OCI-LY1 (cell line): Measurements from ENCODE around the gene ACAA2.

Experiments
- H2AFZ ChIP-seq: fragments of 200-600 bp; sonication (generic), shearing (Covaris generic); 2 replicates; pipeline ENCODE4 v1.6.0; 2014; ENCODE audit warnings: antibody characterized with exemption, mild to moderate bottlenecking, low read length
- H3F3A ChIP-seq: fragments of 200-600 bp; sonication (generic), shearing (Covaris generic); 2 replicates; pipeline ENCODE4 v1.6.0; 2014; ENCODE audit warnings: mild to moderate bottlenecking, antibody characterized with exemption, low read length, moderate library complexity; ENCODE audit not compliant: insufficient read depth
- H3K27ac ChIP-seq: fragments of 200-600 bp; sonication (generic); 2 replicates; pipeline ENCODE4 v1.5.1; 2014; ENCODE audit warnings: low read length, mixed run types, mild to moderate bottlenecking, low read depth; ENCODE audit not compliant: poor library complexity, severe bottlenecking
- H3K27me3 ChIP-seq: fragments of 200-600 bp; sonication (generic); 2 replicates; pipeline ENCODE4 v1.6.0; 2014; ENCODE audit warnings: antibody characterized with exemption, mild to moderate bottlenecking, low read length, moderate library complexity; ENCODE audit not compliant: insufficient read depth
- H3K36me3 ChIP-seq: fragments of 200-600 bp; sonication (generic); 2 replicates; pipeline ENCODE4 v1.6.1; 2014; ENCODE audit warnings: mild to moderate bottlenecking, antibody characterized with exemption, low read length, moderate library complexity, mixed read lengths; ENCODE audit not compliant: insufficient read depth
- H3K4me1 ChIP-seq: fragments of 200-600 bp; sonication (generic); 2 replicates; pipeline ENCODE4 v1.5.1; 2014; ENCODE audit warnings: mild to moderate bottlenecking, low read length, moderate library complexity; ENCODE audit not compliant: insufficient read depth, severe bottlenecking
- H3K4me2 ChIP-seq: fragments of 200-600 bp; sonication (generic), shearing (Covaris generic); 2 replicates; pipeline ENCODE4 v1.6.1; 2014; ENCODE audit warnings: low read length
- H3K4me3 ChIP-seq: fragments of 200-600 bp; sonication (generic); 2 replicates; pipeline ENCODE4 v1.5.1; 2014; ENCODE audit warnings: low read length, low read depth, mild to moderate bottlenecking, mixed read lengths; ENCODE audit not compliant: poor library complexity, severe bottlenecking
- H3K79me2 ChIP-seq: fragments of 200-600 bp; shearing (Covaris generic); 2 replicates; pipeline ENCODE4 v1.6.1; 2016; ENCODE audit warnings: mixed run types, low read length, mixed read lengths; ENCODE audit not compliant: insufficient read depth
- H3K9ac ChIP-seq: fragments of 200-600 bp; sonication (generic), shearing (Covaris generic); 2 replicates; pipeline ENCODE4 v1.6.1; 2014; ENCODE audit warnings: mild to moderate bottlenecking, low read length, mixed read lengths
- H3K9me2 ChIP-seq: fragments of 200-600 bp; sonication (generic), shearing (Covaris generic); 2 replicates; pipeline ENCODE4 v1.6.1; 2014; ENCODE audit warnings: low read depth, mild to moderate bottlenecking, low read length, mixed read lengths
- H3K9me3 ChIP-seq: fragments of 200-600 bp; shearing (Covaris generic); 2 replicates; pipeline ENCODE4 v1.6.1; 2014; ENCODE audit warnings: low read length, mixed read lengths
- H4K20me1 ChIP-seq: fragments of 200-600 bp; sonication (generic), shearing (Covaris generic); 2 replicates; pipeline ENCODE4 v1.6.0; 2016; ENCODE audit warnings: mild to moderate bottlenecking, low read length; ENCODE audit not compliant: insufficient read depth
- CTCF ChIP-seq: fragments of 200-600 bp; sonication (generic), shearing (Covaris generic); IDR thresholded peaks from 2 replicates; pipeline ENCODE4 v1.5.1; 2017; ENCODE audit warnings: mild to moderate bottlenecking, antibody characterized with exemption, low read length, moderate library complexity, mixed read lengths
- EZH2 ChIP-seq: fragments of 200-600 bp; sonication (generic), shearing (Covaris generic); IDR thresholded peaks from 2 replicates; pipeline ENCODE4 v1.8.0; 2017; ENCODE audit warnings: borderline replicate concordance, mixed run types, mild to moderate bottlenecking, antibody characterized with exemption, low read length, moderate library complexity, mixed read lengths

ACAA2 gene

DNA sequence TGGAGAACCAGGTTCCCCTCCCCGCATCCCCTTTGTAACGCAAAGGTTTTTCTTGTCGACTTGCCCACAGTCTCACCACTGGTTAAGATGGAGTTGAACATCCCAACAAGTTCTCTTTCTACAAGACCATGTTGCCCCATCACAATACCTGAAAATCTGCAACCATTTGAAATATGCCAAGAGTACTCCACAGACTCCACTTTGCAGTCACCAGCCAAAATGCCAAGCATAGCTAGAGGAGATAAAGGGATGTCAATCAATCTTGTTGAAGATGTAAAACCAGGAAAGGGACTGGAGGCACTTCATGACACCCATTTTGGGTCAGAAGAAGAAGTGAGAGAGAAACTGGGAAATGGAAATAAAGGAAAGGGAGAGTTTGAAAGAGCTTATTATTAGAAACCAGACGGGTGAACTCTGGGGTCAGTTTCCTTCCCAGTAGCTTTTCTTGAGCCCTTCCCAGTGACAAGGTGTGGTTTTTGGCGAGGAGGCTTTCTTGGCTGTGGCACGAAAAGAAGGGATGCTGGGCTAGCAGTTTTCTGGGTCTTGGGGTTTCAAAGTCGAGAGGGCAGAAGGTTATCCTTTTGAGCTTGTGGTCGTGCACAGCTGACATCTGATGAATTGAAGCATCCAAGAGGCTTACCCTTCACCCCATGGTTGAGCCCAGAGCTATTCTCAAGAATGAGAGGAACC, 79.3 kb downstream of the ACAA2 start:
- no peak overlapping the region for H2AFZ ChIP-seq
- no peaks in the 10 kb centered on the region for H3K9me2 ChIP-seq
- H4K20me1 ChIP-seq = no peaks in the 10 kb centered on the region
- no peaks in the 10 kb centered on the region for H3K4me1 ChIP-seq
- no peaks in the 10 kb centered on the region for H3K79me2 ChIP-seq
- H3K9me3 ChIP-seq = no peaks in the 10 kb centered on the region
- no peaks in the 10 kb centered on the region for H3K36me3 ChIP-seq
- H3K4me3 ChIP-seq = no peak overlapping the region
- H3K4me2 ChIP-seq = no peak overlapping the region
- H3F3A ChIP-seq = no peaks in the 10 kb centered on the region
- TF ChIP-seq EZH2 (no peak), CTCF (no peak)
- no peak overlapping the region for H3K9ac ChIP-seq
- no peaks in the 10 kb centered on the region; the same call in 1 of the 2 replicates for H3K27me3 ChIP-seq
- H3K27ac ChIP-seq = no peak overlapping the region

- Histone ChIP-seq H4K20me1 (no peaks in the 10 kb centered on the region), H3K79me2 (no peaks in the 10 kb centered on the region), H3K9me2 (no peaks in the 10 kb centered on the region), H3K4me1 (no peaks in the 10 kb centered on the region), H2AFZ (no peak overlapping the region), H3F3A (no peaks in the 10 kb centered on the region), H3K36me3 (no peaks in the 10 kb centered on the region), H3K4me3 (no peak overlapping the region), H3K27ac (no peak overlapping the region), H3K9ac (no peak overlapping the region), H3K27me3 (no peaks in the 10 kb centered on the region; the same call in 1 of the 2 replicates), H3K4me2 (no peak overlapping the region), H3K9me3 (no peaks in the 10 kb centered on the region)
- TF ChIP-seq EZH2 = no peak
- TF ChIP-seq CTCF = no peak
Observed at GRCh38 chr18:49733321-49733720, 80.0 kb downstream of the ACAA2 start.
